ENCODE measurements around the gene HNRNPK.

GRCh38 chr9:83992407-83992806 lies 12.4 kb upstream of the HNRNPK start:
- TF ChIP-seq SIN3A (IDR thresholded peaks at IDR 0.05; ENCODE audit: borderline replicate concordance, low read depth, low read length) (no peak), CTCF (IDR thresholded peaks at IDR 0.05) (no peak)

Data from SK-N-SH (cell line).